Tibial nerve (tissue), 4 donors: ENCODE results near the gene BACH2. TPM values are rescaled to one million over a fixed set of nuclear protein-coding genes. Genes with fewer than 3 reads are reported as not detected.
A peak's percentile ranks its signal among the peaks of the same experiment; 100 is the strongest.

Experiments used
- DNase-seq, 2 donors: peaks; one replicate each; pipeline ENCODE4 v3.0.0-alpha.2; 2019; ENCODE audit warnings: low spot score in 2 of 2
- H3K27ac ChIP-seq, 4 donors: fragments of 200-600 bp; sonication (generic) in 3 of 4; one replicate each; pipeline ENCODE4 v1.5.1; 2017 to 2019; ENCODE audit warnings: mild to moderate bottlenecking in 1 of 4
- H3K27me3 ChIP-seq, 2 donors: fragments of 200-600 bp; sonication (generic) in 1 of 2; one replicate each; pipeline versions ENCODE4 v1.5.1 to v1.6.0; 2017 to 2019
- H3K36me3 ChIP-seq, 3 donors: fragments of 200-600 bp; sonication (generic); one replicate each; pipeline ENCODE4 v1.5.1; 2018 to 2019
- H3K4me1 ChIP-seq, 4 donors: fragments of 200-600 bp; sonication (generic) in 3 of 4; one replicate each; pipeline ENCODE4 v1.5.1; 2017 to 2019
- H3K4me3 ChIP-seq, 4 donors: fragments of 200-600 bp; sonication (generic) in 3 of 4; one replicate each; pipeline ENCODE4 v1.5.1; 2017 to 2019; ENCODE audit warnings: mild to moderate bottlenecking in 1 of 4, moderate library complexity in 1 of 4
- H3K9me3 ChIP-seq, 4 donors: fragments of 200-600 bp; sonication (generic) in 3 of 4; one replicate each; pipeline ENCODE4 v1.5.1; 2017 to 2019
- EP300 ChIP-seq, 2 donors: sonication (generic); formaldehyde crosslinking; IDR thresholded peaks; one replicate each; pipeline ENCODE4 v1.6.1; 2017; ENCODE audit warnings: antibody characterized with exemption in 2 of 2, mild to moderate bottlenecking in 1 of 2
- POLR2A ChIP-seq, 2 donors: fragments of 450-650 bp; IDR thresholded peaks; one replicate each; pipeline ENCODE4 v1.6.1; 2017; ENCODE audit warnings: antibody characterized with exemption in 2 of 2, mild to moderate bottlenecking in 2 of 2, moderate library complexity in 2 of 2
- WGBS, 2 donors: methylation state at CpG; one replicate each; pipeline ENCODE4 v1.1.5; 2018; 5-methylcytosine and 5-hydroxymethylcytosine counted together
- total RNA-seq, 4 donors: library from RNA; depleted of rRNA; stranded (reverse); fragments of >200 nt; gene quantifications; one replicate each; pipeline ENCODE4 v1.1.0, GENCODE V29; 2016
- TF ChIP-seq, protein P1 (sequence below), 5 experiments: fragments of 200-600 bp in 3 of 5; fragments of 450-650 bp in 2 of 5; sonication (generic) in 3 of 5; IDR thresholded peaks; one replicate each; pipeline ENCODE4 v1.5.1; 2016 to 2019; ENCODE audit warnings: antibody characterized with exemption in 5 of 5, mild to moderate bottlenecking in 3 of 5, moderate library complexity in 2 of 5

Gene BACH2
- total RNA-seq, 4 donors from 2014 or later = 4.4 to 11.1 (median 8.4) TPM

DNA sequence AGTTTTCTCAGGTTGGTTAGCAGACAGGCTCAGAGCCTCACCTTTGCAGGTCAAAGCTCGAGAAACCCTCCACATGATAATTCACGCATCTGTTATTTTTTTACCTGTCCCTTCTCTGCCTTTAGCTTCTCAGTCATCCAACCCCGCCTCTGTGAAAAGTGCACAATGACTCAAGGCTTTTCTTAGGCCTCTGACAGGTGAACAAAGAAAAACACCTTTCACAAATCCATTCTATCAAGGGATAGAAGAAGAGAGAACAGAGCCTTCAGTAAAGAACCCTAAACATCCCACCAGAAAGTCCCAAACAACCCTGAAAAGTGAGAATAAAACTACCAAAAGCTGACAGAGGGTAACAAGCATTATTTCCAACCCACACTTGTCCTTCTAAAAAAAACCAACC lies 224.1 kb downstream of the BACH2 start:
- Histone ChIP-seq H3K4me3 (no peak overlapping the region), H3K27ac (peak overlapping the region; percentile 43 to 87 (median 75)), H3K36me3 (no peaks in the 10 kb centered on the region), H3K27me3 (no peaks in the 10 kb centered on the region), H3K9me3 (no peaks in the 10 kb centered on the region), H3K4me1 (peaks cover 0 to 63% (median 21%) of the 10 kb centered on the region in 4 donors)
- 94 to 98% methylated on average over 3 of the region's 3 CpGs for WGBS, 2 donors
- no peak for DNase-seq
- TF ChIP-seq EP300 (IDR thresholded peaks at IDR 0.05) = no peak
- TF ChIP-seq, protein P1, sequence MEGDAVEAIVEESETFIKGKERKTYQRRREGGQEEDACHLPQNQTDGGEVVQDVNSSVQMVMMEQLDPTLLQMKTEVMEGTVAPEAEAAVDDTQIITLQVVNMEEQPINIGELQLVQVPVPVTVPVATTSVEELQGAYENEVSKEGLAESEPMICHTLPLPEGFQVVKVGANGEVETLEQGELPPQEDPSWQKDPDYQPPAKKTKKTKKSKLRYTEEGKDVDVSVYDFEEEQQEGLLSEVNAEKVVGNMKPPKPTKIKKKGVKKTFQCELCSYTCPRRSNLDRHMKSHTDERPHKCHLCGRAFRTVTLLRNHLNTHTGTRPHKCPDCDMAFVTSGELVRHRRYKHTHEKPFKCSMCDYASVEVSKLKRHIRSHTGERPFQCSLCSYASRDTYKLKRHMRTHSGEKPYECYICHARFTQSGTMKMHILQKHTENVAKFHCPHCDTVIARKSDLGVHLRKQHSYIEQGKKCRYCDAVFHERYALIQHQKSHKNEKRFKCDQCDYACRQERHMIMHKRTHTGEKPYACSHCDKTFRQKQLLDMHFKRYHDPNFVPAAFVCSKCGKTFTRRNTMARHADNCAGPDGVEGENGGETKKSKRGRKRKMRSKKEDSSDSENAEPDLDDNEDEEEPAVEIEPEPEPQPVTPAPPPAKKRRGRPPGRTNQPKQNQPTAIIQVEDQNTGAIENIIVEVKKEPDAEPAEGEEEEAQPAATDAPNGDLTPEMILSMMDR (IDR thresholded peaks at IDR 0.05) = no peak
- no peak for TF ChIP-seq POLR2A (IDR thresholded peaks at IDR 0.05)

DNA sequence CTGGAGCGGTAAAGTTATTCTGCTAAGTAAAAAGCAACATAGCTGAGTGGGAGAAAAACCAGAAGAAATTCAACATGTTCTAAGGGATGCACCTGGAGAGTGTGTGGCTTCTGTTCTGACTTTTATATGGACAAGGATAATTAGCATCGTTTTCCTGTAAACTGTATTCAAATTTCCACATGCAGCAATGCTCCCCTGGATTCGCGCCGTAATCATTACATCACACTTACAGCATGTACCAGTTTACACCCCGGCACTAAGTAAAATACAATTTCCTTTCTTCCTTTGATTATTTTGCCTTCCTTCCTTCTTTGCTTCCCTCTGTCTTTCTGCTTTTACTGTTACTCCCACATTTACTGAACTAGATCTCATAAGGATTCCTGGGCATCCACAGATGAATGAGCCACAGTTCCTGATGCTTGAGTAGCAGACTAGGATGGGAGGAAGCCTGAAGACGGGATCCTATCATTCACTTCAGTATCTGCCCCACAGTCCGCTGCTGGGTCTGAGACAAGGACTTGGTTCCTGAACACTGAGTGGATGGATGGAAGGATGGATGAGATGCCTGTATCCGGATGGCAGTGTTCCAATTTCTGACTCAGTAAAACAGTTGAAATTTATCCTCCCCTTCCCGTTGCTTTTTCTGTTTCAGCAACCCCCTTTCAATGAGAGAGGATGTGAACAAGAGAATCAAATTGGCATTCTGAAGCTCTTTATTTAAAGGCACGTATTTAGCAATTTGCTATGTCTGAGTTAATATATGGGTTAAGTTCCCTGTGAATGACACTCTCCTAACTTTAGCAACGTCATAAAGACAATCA lies 227.7 kb downstream of the BACH2 start:
- H3K27ac ChIP-seq = peak overlapping the region in 2 of 4 donors; percentile 58 to 87
- H3K27me3 ChIP-seq = no peaks in the 10 kb centered on the region
- WGBS, 2 donors = 57 to 58% methylated on average over 12 of the region's 12 CpGs
- TF ChIP-seq, protein P1 (IDR thresholded peaks at IDR 0.05) = no peak
- TF ChIP-seq POLR2A (IDR thresholded peaks at IDR 0.05) (no peak), EP300 (IDR thresholded peaks at IDR 0.05) (no peak)
- DNase-seq = no peak
- no peaks in the 10 kb centered on the region for H3K9me3 ChIP-seq
- H3K36me3 ChIP-seq = no peaks in the 10 kb centered on the region
- H3K4me1 ChIP-seq = peaks cover 0 to 53% (median 18%) of the 10 kb centered on the region in 4 donors
- no peak overlapping the region for H3K4me3 ChIP-seq

DNA sequence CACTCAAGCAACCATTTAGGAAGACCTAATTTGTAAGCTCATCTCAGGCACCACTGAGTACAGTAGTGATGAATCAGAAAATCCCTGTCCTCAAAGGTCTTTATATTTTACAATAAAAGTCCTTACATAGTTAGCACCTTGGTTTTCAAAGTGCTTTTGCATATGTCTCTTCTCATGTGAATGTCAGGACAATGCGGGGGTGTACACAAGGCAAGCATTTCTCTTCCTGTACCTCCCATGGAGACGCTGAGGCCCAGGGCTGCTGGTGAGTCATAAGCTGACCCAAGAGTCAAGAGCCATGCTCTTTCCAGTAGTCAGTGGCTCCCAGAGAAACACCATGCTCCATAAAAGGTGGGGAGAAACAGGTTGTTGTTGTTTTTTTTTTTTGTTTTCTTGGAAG lies 228.4 kb downstream of the BACH2 start:
- DNase-seq = no peak
- Histone ChIP-seq H3K4me3 (no peak overlapping the region), H3K9me3 (no peaks in the 10 kb centered on the region), H3K36me3 (no peaks in the 10 kb centered on the region), H3K27me3 (no peaks in the 10 kb centered on the region), H3K4me1 (peaks cover 0 to 46% (median 16%) of the 10 kb centered on the region in 4 donors), H3K27ac (peak overlapping the region in 1 of 4 donors; percentile 27)
- 28 to 39% methylated on average over 2 of the region's 2 CpGs for WGBS, 2 donors
- TF ChIP-seq, protein P1 (IDR thresholded peaks at IDR 0.05) = no peak
- no peak for TF ChIP-seq POLR2A (IDR thresholded peaks at IDR 0.05)
- no peak for TF ChIP-seq EP300 (IDR thresholded peaks at IDR 0.05)

GRCh38 chr6:90066697-90067096 lies 229.9 kb downstream of the BACH2 start:
- no peak for DNase-seq
- no peak for TF ChIP-seq EP300 (IDR thresholded peaks at IDR 0.05)
- no peak for TF ChIP-seq POLR2A (IDR thresholded peaks at IDR 0.05)
- TF ChIP-seq, protein P1 (IDR thresholded peaks at IDR 0.05) = no peak
- H3K9me3 ChIP-seq = no peaks in the 10 kb centered on the region
- 88 to 94% methylated on average over 4 of the region's 4 CpGs for WGBS, 2 donors
- peaks cover 0 to 35% (median 13%) of the 10 kb centered on the region in 4 donors for H3K4me1 ChIP-seq
- no peaks in the 10 kb centered on the region for H3K27me3 ChIP-seq
- H3K27ac ChIP-seq = no peak overlapping the region
- H3K4me3 ChIP-seq = no peak overlapping the region
- H3K36me3 ChIP-seq = no peaks in the 10 kb centered on the region

DNA sequence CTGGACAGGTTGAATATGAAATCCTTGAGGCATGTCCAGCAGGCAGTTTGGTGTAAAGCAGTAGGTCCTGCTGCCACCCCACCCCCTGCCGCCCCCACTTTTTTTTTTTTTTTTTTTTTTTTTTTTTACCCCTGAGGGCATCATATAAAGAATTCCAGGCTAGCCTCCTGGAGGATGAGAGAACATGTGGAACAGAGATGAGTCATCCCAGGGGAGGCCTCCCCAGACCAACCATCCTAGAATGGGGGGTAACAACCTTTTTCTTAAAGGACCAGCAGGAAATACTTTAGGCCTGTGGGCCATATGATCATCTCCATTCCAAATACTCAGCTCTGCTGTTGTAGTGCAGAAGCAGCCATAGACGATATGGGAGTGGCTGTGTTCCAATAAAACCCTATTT lies 231.5 kb downstream of the BACH2 start:
- 80 to 83% methylated on average over 2 of the region's 2 CpGs for WGBS, 2 donors
- no peak overlapping the region for H3K4me3 ChIP-seq
- H3K36me3 ChIP-seq = no peaks in the 10 kb centered on the region
- peaks cover 0 to 20% (median 10%) of the 10 kb centered on the region in 4 donors for H3K4me1 ChIP-seq
- H3K9me3 ChIP-seq = no peaks in the 10 kb centered on the region
- no peaks in the 10 kb centered on the region for H3K27me3 ChIP-seq
- TF ChIP-seq POLR2A (IDR thresholded peaks at IDR 0.05) = no peak
- H3K27ac ChIP-seq = no peak overlapping the region
- DNase-seq = no peak
